Caco-2 (cell line): ENCODE results near the gene TMA7. TPM values are rescaled to one million over a fixed set of nuclear protein-coding genes. Genes with fewer than 3 reads are reported as not detected.

ENCODE experiments used
- BruUV-seq: library from RNA; stranded (reverse); fragments of 400-500 nt; replicated peaks from 2 replicates; lab custom pipeline; 2021; lab: Mats Ljungman, UMichigan
- CTCF ChIA-PET: fragments of 300-600 bp; sonication (Branson Sonifier 250); formaldehyde crosslinking; loops from one replicate; lab custom pipeline; 2022; ENCODE audit warnings: antibody characterized with exemption; lab: Charles Lee
- POLR2A ChIA-PET: fragments of 300-600 bp; sonication (Branson Sonifier 250); formaldehyde crosslinking; loops from one replicate; lab custom pipeline; 2022; ENCODE audit warnings: antibody characterized with exemption; lab: Charles Lee
- DNase-seq, 2 experiments: peaks; one replicate each; pipeline versions ENCODE4 v3.0.0 to v3.0.0-alpha.2; 2020 to 2022
- H3K27me3 ChIP-seq: replicated peaks from 2 replicates; pipeline ENCODE4 v1.6.0; 2011; ENCODE audit warnings: low read length; ENCODE audit not compliant: control insufficient read depth, insufficient read depth
- H3K36me3 ChIP-seq: 2 replicates; pipeline ENCODE4 v1.5.1; 2011; ENCODE audit warnings: low read length; ENCODE audit not compliant: control insufficient read depth, insufficient read depth
- H3K4me1 ChIP-seq: fragments of 250-450 bp; sonication (Bioruptor Pico); 2 replicates; pipeline ENCODE4 v1.5.1; 2020; ENCODE audit warnings: mild to moderate bottlenecking
- H3K4me3 ChIP-seq: 2 replicates; pipeline ENCODE4 v1.5.1; 2011; ENCODE audit warnings: low read depth, mild to moderate bottlenecking, control low read depth, low read length
- H3K9me3 ChIP-seq: fragments of 250-450 bp; sonication (Bioruptor Pico); 2 replicates; pipeline ENCODE4 v1.5.1; 2020; ENCODE audit warnings: mild to moderate bottlenecking, moderate library complexity
- H3K27ac Mint-ChIP-seq: one replicate; pipeline ENCODE4 v1.8.0; 2022; ENCODE audit warnings: mixed read lengths; ENCODE audit not compliant: unreplicated experiment
- H3K27me3 Mint-ChIP-seq: one replicate; pipeline ENCODE4 v1.8.0; 2022; ENCODE audit warnings: mixed read lengths; ENCODE audit not compliant: insufficient read depth, unreplicated experiment
- H3K36me3 Mint-ChIP-seq: one replicate; pipeline ENCODE4 v1.8.0; 2022; ENCODE audit warnings: mild to moderate bottlenecking, mixed read lengths; ENCODE audit not compliant: insufficient read depth, unreplicated experiment
- H3K4me1 Mint-ChIP-seq: one replicate; pipeline ENCODE4 v1.8.0; 2022; ENCODE audit warnings: low read depth, mixed read lengths; ENCODE audit not compliant: unreplicated experiment
- H3K4me3 Mint-ChIP-seq: one replicate; pipeline ENCODE4 v1.8.0; 2022; ENCODE audit warnings: mild to moderate bottlenecking, moderate library complexity, mixed read lengths; ENCODE audit not compliant: unreplicated experiment
- H3K9me3 Mint-ChIP-seq: one replicate; pipeline ENCODE4 v1.8.0; 2022; ENCODE audit warnings: mixed read lengths; ENCODE audit not compliant: unreplicated experiment
- CTCF ChIP-seq, 2 experiments: fragments of 200-600 bp in 1 of 2; IDR thresholded peaks; 1 replicate in 1 of 2; 2 replicates in 1 of 2; pipeline versions ENCODE4 v1.5.1 to v1.8.0; 2011 to 2022; ENCODE audit warnings: antibody characterized with exemption in 1 of 2, control low read depth in 1 of 2, inconsistent platforms in 1 of 2, low read depth in 1 of 2, low read length in 1 of 2, mild to moderate bottlenecking in 1 of 2, moderate library complexity in 1 of 2; ENCODE audit not compliant: insufficient read depth in 1 of 2, severe bottlenecking in 1 of 2, unreplicated experiment in 1 of 2
- intact Hi-C: fragments of 100-400 bp; cut with micrococcal nuclease; formaldehyde crosslinking; loops from one replicate; pipeline ENCODE4 v1.10.0; 2022; ENCODE audit not compliant: unreplicated experiment
- total RNA-seq: library from RNA; stranded (reverse); gene quantifications from 2 replicates; pipeline ENCODE4 v1.2.3, GENCODE V29; 2022

TMA7 gene
- total RNA-seq, 1 experiment from 2014 or later: 205 TPM

DNA sequence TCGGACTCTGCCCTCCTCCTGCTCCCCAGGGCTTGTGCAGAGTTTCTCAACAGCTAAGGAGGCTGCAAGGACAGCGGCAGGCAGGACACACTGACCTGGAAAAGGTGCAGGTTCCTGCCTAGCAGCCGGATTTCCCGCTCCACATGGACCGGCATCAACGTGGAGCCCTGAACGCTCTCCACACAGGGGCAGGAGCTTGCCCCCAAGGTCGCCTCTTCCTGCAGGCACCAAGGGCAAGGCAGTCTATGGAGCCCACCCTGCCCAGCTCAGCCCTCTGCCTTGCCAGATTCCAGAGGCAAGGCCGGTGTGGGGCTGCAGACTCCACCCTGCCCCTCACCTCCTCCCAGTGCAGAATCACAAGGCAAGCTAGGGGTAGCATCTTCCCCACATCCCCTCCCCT, 20.9 kb upstream of the TMA7 start:
- no peaks in the 10 kb centered on the region for H3K9me3 Mint-ChIP-seq
- TF ChIP-seq CTCF (IDR thresholded peaks at IDR 0.05; ENCODE audit: insufficient read depth in 1 of 2, low read depth in 1 of 2, low read length in 1 of 2, severe bottlenecking in 1 of 2, unreplicated experiment in 1 of 2): no peak
- DNase-seq: no peak
- intact Hi-C loops: no loop called here
- H3K36me3 ChIP-seq: peaks cover 19% of the 10 kb centered on the region
- BruUV-seq: no TSS peak
- no peaks in the 10 kb centered on the region for H3K9me3 ChIP-seq
- CTCF ChIA-PET: interaction anchor here (0.9 to 6.1 kb wide), 4 partner anchors 17 to 21 kb away, joined by 3 to 40 read pairs (median 4); partner anchors contain the start of genes CCDC51 and TMA7
- H3K4me1 Mint-ChIP-seq: peaks cover 7% of the 10 kb centered on the region
- no peaks in the 10 kb centered on the region for H3K27me3 Mint-ChIP-seq
- H3K4me3 ChIP-seq: no peak overlapping the region
- no peak overlapping the region for H3K27ac Mint-ChIP-seq
- peaks cover 83% of the 10 kb centered on the region for H3K36me3 Mint-ChIP-seq
- POLR2A ChIA-PET: no interaction called here
- H3K27me3 ChIP-seq: no peaks in the 10 kb centered on the region
- H3K4me1 ChIP-seq: no peaks in the 10 kb centered on the region
- no peak overlapping the region for H3K4me3 Mint-ChIP-seq

- Histone ChIP-seq H3K36me3 (peaks cover 17% of the 10 kb centered on the region), H3K27me3 (no peaks in the 10 kb centered on the region), H3K4me1 (no peaks in the 10 kb centered on the region), H3K4me3 (no peak overlapping the region), H3K9me3 (no peaks in the 10 kb centered on the region)
- no peak for TF ChIP-seq CTCF (IDR thresholded peaks at IDR 0.05; ENCODE audit: insufficient read depth in 1 of 2, low read depth in 1 of 2, low read length in 1 of 2, severe bottlenecking in 1 of 2, unreplicated experiment in 1 of 2)
- Mint-ChIP-seq H3K4me3 (no peak overlapping the region), H3K36me3 (peaks cover 80% of the 10 kb centered on the region), H3K27me3 (no peaks in the 10 kb centered on the region), H3K27ac (no peak overlapping the region), H3K4me1 (peaks cover 7% of the 10 kb centered on the region), H3K9me3 (no peaks in the 10 kb centered on the region)
- BruUV-seq: no TSS peak
- CTCF ChIA-PET: interaction anchor here (0.9 to 6.1 kb wide), 4 partner anchors 16 to 20 kb away, joined by 3 to 40 read pairs (median 4); partner anchors contain the start of genes CCDC51 and TMA7
- DNase-seq: no peak
- POLR2A ChIA-PET: no interaction called here
- intact Hi-C loops: no loop called here
Measured at GRCh38 chr3:48419597-48419996, 20.5 kb upstream of the TMA7 start.

- Histone ChIP-seq H3K36me3 (peaks cover 13% of the 10 kb centered on the region), H3K27me3 (no peaks in the 10 kb centered on the region), H3K4me1 (no peaks in the 10 kb centered on the region), H3K9me3 (no peaks in the 10 kb centered on the region), H3K4me3 (no peak overlapping the region)
- intact Hi-C loops: no loop called here
- ChIA-PET CTCF (interaction anchor here (6.1 kb wide), 1 partner anchor 15 kb away, joined by 40 read pairs; no protein-coding TSS in a partner anchor), POLR2A (no interaction called here)
- BruUV-seq: no TSS peak
- peaks cover 72% of the 10 kb centered on the region for H3K36me3 Mint-ChIP-seq
- no peak for TF ChIP-seq CTCF (IDR thresholded peaks at IDR 0.05; ENCODE audit: insufficient read depth in 1 of 2, low read depth in 1 of 2, low read length in 1 of 2, severe bottlenecking in 1 of 2, unreplicated experiment in 1 of 2)
- DNase-seq: no peak
- H3K4me3 Mint-ChIP-seq: no peak overlapping the region
- H3K27ac Mint-ChIP-seq: no peak overlapping the region
- H3K27me3 Mint-ChIP-seq: no peaks in the 10 kb centered on the region
- no peaks in the 10 kb centered on the region for H3K9me3 Mint-ChIP-seq
- H3K4me1 Mint-ChIP-seq: peaks cover 9% of the 10 kb centered on the region
Measured at GRCh38 chr3:48420561-48420960, 19.5 kb upstream of the TMA7 start.
